TTC549 (cell line): Measurements from ENCODE around the gene NCBP1.
"Not testable (repeated sequence)": the region's sequence is repeated elsewhere in the genome, so short reads cannot be mapped to it uniquely, and the experiment has no call there.

ENCODE experiments used
- FAIRE-seq: peaks from 2 replicates; lab custom pipeline; 2012; peaks lifted over from hg19 to GRCh38; lab: Jason Lieb, UNC

The NCBP1 gene

DNA sequence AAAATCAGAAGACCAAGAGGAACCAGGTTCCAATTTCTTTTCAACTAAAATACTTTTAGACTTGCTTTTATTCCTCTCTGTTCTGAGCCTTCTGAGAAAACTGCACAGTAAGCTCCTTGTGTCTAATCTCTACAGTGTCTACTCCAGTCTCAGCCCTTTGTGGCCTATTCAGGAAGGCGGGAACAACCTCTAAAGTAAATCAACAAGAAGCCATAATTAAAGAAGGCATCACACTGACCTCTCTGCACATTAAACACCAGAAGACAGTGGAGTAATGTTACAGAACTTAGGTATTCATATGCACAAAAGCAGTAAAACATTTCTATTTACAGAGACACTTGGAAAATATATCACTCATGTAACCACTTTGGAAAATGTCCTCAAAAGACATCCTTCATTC lies 48.6 kb downstream of the NCBP1 start:
- no peak for FAIRE-seq

DNA sequence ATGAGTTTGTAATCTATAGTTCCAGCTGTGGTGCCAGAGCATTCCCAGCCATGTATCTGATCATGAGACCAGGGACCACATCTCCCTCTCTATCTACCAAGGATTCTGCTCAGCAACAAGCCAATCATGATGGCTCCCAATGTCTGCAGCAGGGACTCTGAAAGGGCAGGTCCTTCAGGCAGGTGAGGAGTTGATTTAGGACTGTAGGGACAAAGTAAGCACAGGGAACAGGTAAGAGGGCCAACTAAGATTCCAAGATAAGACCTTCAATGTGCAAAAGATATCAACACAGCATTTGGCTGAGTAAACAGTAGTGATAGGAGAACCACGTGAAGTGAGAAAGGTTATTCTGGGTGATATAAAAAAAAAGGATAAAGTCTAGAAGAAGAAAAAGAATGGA lies 55.0 kb downstream of the NCBP1 start:
- no peak for FAIRE-seq

GRCh38 chr9:97689401-97690180 lies 56.0 kb downstream of the NCBP1 start:
- no peak for FAIRE-seq

DNA sequence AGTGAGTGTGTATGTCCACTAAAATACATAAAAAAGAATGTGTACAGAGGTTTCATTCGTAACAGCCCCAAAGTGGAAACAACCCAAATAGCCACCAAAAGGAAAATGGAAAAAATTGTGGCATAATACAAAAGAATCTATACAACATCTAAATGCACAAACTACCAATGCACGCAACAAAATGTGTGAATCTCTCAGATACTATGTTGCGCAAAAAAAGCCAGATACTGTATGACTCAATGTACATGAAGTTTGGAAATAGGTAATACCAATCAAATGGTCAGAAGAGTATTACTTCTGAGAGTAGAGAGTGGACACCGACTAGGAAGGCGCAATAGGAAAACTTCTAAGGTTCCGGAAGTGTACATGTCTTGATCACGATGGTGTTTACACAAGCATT lies 61.1 kb downstream of the NCBP1 start:
- FAIRE-seq: no peak

DNA sequence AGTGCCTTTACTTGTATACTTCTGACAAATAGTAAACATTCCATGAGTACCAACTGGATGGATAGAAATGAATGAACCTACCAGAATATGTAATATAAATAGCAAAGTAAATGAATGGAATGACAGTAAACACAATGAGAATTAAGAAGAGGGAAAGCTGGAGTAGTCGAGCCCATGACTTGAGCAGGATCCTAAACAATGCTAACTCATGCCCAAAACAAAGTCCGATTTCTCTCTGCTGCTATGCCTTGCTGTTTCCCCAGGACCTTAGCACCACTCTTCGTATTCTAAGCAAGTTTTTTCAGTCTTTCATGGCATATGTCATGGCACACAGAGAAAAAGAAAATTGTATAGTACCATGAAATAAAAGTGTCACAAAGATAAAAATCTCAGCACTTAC lies 61.8 kb downstream of the NCBP1 start:
- FAIRE-seq: no peak

- FAIRE-seq: no peak
Observed at GRCh38 chr9:97695995-97696802, 62.6 kb downstream of the NCBP1 start.

- no peak for FAIRE-seq
Observed at GRCh38 chr9:97696803-97697601, 63.4 kb downstream of the NCBP1 start, which contains the start of gene XPA. XPA (minus strand) TSS chr9:97697340; CDS start chr9:97697292, 48 bp downstream.

DNA sequence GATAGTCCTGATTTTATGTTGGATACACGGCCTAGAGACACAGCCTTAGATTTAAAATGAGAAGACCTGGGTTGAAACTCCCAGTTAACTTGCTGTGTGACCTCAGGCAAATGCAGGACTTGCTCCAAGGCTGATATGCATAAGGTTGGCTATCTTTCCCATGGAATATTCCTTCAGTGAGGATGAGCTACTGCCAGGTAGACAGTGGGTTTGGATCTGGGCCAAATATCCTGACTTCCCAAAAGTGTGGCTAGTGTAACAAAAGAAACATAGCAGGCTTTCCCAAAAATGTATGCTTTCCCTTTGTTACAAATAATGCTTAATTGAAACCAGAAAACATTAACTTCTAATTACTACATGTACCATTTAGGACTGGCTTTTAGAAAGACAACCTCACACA lies 64.2 kb downstream of the NCBP1 start:
- FAIRE-seq: no peak

- FAIRE-seq: no peak
Observed at GRCh38 chr9:97698865-97699264, 65.2 kb downstream of the NCBP1 start.

GRCh38 chr9:97699281-97699680 lies 65.7 kb downstream of the NCBP1 start:
- FAIRE-seq: not testable (repeated sequence)

DNA sequence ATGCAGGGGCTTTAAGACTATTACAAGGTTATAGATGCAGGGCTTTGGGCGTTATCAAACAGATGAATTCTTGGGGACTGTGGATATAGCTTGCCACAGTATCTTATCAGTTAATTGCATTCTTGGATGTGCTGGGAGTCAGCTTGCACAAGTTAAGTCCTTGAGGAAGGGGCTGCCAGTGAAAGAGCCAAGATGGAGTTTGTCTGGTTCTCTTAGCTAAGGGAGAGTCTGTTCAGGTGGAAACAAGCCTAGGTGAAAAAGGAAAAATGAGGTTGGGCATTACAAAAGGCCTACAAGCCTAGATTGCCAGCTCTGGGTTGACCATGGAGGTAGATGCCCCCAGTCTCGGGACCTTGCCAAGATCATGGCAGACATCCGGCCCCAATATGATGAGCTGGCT lies 66.2 kb downstream of the NCBP1 start:
- FAIRE-seq: not testable (repeated sequence)

GRCh38 chr9:97703437-97704344 lies 70.1 kb downstream of the NCBP1 start:
- FAIRE-seq: no peak

DNA sequence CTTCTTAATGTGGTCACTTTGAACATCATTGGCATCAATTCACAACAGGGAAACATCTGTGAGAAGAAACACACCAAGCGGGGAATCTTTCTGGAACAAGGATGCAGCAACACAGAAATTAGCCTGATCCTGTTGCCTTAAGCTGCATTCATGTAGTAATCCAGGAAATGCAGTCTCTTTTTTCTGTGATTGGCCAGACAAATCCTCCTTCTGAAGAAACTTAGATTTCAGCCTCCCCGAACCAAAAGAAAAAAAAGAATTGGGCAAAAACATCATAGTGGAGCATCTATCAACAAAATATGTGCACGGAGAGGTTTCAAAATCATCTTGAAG lies 70.7 kb downstream of the NCBP1 start:
- no peak for FAIRE-seq

GRCh38 chr9:97704851-97705250 lies 71.2 kb downstream of the NCBP1 start:
- no peak for FAIRE-seq

DNA sequence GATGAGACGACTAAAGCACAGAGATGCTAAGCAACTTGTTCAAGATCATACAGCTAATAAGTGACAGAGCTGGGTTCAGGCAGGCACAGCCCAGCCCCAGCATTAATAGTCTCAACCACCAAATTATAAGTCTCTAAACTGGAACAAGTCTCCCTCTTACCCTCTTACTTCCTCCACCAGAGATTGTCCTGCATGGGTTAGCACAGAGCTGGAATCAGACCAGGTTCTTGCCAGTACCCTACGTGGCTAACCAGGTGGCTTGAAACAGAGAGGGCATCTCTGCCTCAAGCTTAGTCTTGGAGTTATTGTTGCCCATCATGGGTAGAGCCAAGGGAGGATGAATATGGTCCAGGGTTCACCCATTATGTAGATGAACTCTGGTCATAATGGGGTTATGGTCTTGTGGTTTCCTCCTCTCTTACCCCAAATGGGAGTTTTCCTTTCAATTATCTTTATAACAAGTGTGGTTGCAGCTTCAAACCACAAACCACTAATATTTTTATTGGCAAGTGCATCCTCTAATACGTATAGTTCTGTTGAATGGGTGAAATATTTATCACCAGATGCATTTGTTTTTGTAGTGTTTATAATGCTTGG lies 71.8 kb downstream of the NCBP1 start:
- no peak for FAIRE-seq

- no peak for FAIRE-seq
Observed at GRCh38 chr9:97706246-97706645, 72.6 kb downstream of the NCBP1 start.

DNA sequence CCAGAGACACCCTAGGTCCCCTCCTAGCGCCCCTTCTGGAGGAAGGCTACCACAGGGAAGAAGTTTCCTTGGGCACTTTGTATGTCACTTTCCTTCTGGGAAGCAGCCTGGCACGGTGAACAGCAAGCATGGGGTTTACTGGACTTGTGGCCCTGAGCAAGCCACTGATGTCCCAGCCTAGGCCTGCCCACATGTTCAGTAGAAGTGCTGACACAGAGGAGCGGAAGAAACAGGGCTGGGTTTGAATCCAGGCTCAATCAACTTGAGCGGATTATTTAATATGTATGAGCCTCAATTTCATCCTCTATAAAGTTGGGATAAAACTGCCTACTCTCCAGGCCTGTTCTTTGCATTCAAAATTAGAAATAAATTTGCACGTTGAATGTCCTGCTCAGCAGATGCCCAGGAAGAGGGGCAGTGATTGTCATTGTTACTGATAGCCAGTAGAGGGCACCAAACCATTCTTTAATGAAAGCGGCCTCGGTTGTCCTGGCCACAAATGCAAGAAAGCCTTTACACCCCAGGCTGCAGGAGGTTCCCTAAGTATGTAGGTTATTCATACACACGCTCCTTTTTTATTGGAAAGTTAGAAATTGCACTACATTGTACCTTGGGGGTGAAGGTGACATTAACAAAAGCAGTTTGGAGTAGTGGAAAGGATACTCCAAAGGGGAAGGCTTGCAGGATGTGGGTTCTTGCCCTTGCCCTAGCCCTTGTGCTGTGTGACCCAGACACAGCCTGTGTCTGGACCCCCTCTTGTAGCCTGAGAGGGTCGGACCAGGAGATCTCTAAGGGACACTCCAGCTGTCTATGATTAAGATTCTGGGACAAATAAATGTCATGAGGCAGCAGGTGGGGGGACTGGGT lies 77.0 kb downstream of the NCBP1 start:
- peak; percentile 60 for FAIRE-seq

- no peak for FAIRE-seq
Observed at GRCh38 chr9:97711223-97711626, 77.6 kb downstream of the NCBP1 start.

- FAIRE-seq: no peak
Observed at GRCh38 chr9:97714435-97714834, 80.8 kb downstream of the NCBP1 start.

DNA sequence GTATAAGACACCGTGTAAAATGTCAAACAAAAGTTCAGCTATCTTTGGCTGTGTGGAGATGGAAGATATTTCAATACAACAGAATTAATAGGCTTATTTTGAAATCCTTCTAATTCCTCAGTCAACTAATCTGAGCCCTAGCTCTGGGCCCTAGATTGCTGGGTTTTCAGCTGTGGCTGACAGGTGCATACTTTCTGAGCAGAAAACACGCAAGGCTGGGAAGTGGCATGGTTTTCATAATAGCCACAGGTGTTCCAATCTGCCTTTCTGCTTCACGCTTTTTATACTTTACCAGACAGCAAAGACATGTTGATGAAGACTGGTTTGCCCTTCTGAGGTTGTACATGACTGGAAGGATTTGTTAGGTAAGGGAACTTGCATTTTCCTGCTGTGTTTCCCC lies 84.2 kb downstream of the NCBP1 start:
- FAIRE-seq: no peak
